Superior temporal gyrus (tissue), 1 donor: ENCODE results near the gene CAMK4.
A peak's percentile ranks its signal among the peaks of the same experiment; 100 is the strongest.
"Not testable (repeated sequence)": the region's sequence is repeated elsewhere in the genome, so short reads cannot be mapped to it uniquely, and the experiment has no call there.

Experiments used
- DNase-seq: peaks from one replicate; pipeline ENCODE4 v3.0.0-alpha.2; 2016; ENCODE audit errors: extremely low spot score

CAMK4 gene

DNA sequence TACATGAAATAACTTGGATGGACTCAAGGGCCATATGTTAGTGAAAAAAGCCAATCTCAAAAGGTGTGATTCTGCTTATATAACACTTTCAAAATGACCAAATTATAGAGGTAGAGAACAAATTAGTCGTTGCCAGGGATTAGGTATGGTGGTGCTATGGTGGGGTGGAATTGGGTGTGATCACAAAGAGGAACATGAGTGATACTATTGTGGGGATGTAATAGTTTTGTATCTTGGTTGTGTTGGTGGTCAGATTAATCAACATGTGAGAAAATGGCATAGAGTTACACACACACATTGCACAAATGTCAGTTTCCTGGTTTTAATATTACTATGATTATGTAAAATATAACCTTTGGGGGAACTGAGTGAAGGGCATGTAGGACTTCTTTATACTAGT lies 31.9 kb downstream of the CAMK4 start:
- no peak for DNase-seq

- not testable (repeated sequence) for DNase-seq
Measured at GRCh38 chr5:111257610-111258009, 33.4 kb downstream of the CAMK4 start.

DNA sequence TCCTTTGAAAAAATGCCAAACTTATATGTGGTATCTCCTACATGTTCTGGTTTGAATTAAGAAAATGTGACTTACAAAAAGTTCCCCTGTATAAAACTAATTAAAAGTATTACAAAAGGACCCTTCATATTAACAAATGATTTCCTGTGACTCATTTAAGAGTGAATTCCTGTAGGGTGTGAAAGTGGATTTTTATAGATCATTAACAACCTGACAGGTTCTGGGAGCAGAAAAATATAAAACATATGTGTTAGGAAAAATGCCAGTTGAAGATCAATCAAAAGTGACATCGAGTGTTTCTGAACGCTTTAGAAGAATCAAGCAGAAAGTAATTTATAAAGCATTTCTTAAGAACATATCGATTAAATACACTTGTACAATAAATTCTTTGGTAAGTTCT lies 35.5 kb downstream of the CAMK4 start:
- no peak for DNase-seq

- DNase-seq = no peak
Measured at GRCh38 chr5:111261610-111262009, 37.4 kb downstream of the CAMK4 start.

- DNase-seq = no peak
Measured at GRCh38 chr5:111262153-111262552, 38.0 kb downstream of the CAMK4 start.

- no peak for DNase-seq
Measured at GRCh38 chr5:111262815-111263214, 38.6 kb downstream of the CAMK4 start.

DNA sequence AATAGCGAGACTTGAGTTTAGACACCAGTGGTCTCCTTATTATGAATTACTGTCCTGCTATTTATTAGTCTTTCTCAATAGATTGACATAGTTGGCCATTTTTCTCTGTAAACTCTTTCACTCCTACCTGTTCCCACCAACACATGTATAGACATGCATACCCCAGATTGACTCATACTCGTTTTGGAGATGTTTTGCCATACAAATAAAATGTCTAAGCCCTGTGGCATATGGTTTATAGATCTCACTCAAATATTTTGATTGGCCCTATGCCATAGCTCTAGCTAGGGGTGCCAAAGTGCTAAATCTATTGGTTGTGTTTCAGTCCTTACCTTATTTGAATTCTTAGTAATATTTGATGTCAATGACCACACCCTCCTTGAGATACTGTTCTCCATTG lies 42.3 kb downstream of the CAMK4 start:
- no peak for DNase-seq

DNA sequence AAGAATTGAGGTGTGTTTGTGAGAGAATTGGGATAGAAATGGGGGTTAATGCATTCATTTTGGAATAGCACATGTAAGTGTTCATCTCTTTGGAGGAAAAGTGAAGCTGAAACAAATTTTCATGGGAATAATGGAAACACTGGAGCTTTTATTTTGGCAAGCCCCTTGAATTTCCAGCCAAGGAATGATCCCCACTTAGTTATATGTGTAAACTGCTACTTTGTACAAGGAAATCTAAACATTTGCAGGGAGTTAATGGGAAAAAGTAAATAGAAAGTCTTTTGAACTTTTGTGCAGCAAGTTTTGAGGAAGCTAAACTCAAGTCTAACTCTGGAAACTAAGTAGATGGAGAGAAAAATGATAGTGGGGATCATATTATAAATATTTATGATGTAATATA lies 44.1 kb downstream of the CAMK4 start:
- no peak for DNase-seq

- DNase-seq = no peak
Measured at GRCh38 chr5:111271885-111272284, 47.7 kb downstream of the CAMK4 start.

GRCh38 chr5:111277061-111277460 lies 52.9 kb downstream of the CAMK4 start:
- no peak for DNase-seq

GRCh38 chr5:111278858-111279504 lies 54.8 kb downstream of the CAMK4 start:
- no peak for DNase-seq

- peak; percentile 77 for DNase-seq
Measured at GRCh38 chr5:111280282-111280951, 56.2 kb downstream of the CAMK4 start.

DNA sequence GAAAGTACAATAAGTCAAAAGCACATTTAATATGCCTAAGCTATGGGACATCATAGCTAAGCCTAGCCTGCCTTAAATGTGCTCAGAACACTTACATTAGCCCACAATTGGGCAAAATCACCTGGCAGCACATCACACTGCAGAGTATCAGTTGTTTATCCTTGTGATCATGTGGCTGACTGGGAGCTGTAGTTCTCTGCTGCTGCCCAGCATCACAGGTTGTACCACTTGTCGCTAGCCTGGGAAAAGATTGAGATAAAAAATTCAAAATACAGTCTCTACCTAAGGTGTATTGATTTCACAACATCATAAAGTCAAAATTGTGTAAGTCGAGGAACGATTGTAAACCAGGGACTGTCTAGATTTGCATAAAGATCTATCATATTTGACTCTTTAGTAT lies 58.6 kb downstream of the CAMK4 start:
- DNase-seq = no peak

GRCh38 chr5:111284825-111285224 lies 60.6 kb downstream of the CAMK4 start:
- peak; percentile 52 for DNase-seq

GRCh38 chr5:111294551-111294950 lies 70.4 kb downstream of the CAMK4 start:
- DNase-seq = no peak

DNA sequence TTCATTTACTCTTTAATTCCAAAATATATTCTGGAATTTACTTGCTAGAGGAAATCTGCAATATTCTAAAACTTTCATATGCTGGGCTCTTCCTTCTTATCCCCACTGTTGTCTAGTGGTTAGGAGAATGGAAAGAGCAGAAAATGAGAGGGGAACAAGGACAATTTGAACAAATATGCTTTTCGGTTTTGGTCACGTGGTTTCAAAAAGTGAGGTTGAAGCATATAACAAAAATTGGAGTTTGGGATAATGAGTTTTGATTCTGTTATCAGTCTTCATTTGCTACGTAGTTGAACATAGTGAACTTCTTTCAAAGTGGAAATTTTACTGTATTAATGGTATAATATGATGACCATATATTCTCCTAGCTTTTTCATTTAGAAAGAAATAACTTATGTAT lies 71.5 kb downstream of the CAMK4 start:
- DNase-seq = no peak

DNA sequence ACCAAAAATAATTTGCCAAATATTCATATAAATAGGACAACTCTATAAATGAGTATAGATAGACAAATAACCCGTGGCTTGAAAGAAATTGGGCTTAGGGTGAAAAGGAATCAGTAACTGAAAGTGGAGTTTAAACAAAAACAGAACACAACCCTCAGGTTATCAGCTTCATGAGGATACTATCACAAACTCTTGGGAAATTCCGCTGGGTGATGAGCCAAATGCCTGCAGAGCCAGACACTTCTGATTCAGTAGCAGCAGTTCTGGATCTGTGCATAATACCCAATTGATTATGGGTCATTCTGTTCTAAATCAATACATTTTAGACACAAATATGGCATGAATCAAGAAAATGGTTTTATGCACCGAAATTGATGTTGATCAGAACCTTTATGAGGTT lies 72.4 kb downstream of the CAMK4 start:
- DNase-seq = no peak

GRCh38 chr5:111299067-111299481 lies 74.9 kb downstream of the CAMK4 start:
- no peak for DNase-seq

- DNase-seq = no peak
Measured at GRCh38 chr5:111299831-111300432, 75.7 kb downstream of the CAMK4 start.

GRCh38 chr5:111301264-111301663 lies 77.1 kb downstream of the CAMK4 start:
- DNase-seq = no peak

DNA sequence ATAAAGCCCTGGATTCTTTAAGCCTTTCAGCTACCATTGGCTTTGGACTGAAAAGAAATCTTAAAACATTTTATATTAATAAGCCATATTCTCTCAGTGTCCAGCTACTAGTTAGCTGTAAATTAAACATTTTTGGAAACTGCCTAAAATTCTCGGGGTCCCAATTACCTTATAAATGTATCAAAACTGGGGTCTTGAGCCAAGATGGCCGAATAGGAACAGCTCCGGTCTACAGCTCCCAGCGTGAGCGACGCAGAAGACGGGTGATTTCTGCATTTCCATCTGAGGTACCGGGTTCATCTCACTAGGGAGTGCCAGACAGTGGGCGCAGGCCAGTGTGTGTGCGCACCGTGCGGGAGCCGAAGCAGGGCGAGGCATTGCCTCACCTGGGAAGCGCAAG lies 77.9 kb downstream of the CAMK4 start:
- not testable (repeated sequence) for DNase-seq

DNA sequence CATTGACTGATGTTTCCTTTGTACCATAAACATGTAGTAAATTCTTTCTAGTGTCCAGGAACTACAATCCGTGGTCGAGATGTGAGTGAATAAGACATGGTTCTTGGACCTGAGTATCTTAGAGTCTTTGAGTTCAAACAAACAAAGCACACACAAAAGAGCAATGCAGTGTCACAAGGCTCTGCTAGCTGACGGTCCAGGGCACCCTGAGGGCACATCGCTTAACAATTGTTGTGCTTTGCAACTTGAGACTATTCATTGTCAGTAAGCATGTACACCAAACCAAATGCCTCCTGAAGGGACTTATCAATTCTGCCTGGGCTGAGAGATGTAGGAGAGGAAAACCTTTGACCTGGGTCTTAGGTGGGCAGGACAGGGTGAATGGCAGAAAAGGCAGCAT lies 84.8 kb downstream of the CAMK4 start:
- DNase-seq = no peak

DNA sequence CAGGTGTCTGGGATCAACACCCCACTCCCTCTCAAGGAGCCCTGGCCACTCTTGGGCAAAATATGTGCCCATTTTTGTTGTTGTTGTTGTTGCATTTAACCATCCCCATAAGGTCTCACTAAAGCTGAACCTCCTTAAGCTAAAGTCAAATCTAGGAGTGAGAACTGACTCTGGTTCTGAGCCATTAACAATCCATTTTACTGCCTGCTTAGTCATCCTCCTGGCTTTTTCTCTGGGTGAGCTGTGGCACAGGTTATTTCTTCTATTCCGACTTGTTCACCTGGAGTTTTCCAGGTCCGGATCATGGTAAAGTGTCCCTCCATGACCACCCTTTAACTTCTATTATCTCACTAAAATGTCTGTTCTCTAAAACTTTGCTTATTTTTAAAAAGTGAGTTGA lies 85.2 kb downstream of the CAMK4 start:
- DNase-seq = no peak
